HG03175 (cell line): Measurements from ENCODE around the gene PSPN.
A peak's percentile ranks its signal among the peaks of the same experiment; 100 is the strongest.
"Not testable (repeated sequence)": the region's sequence is repeated elsewhere in the genome, so short reads cannot be mapped to it uniquely, and the experiment has no call there.

ENCODE experiments used
- ATAC-seq: cut with Tn5 transposase; IDR thresholded peaks from one replicate; pipeline ENCODE4 v1.9.1; 2021; ENCODE audit warnings: mild to moderate bottlenecking, moderate library complexity; ENCODE audit not compliant: unreplicated experiment

Gene PSPN

DNA sequence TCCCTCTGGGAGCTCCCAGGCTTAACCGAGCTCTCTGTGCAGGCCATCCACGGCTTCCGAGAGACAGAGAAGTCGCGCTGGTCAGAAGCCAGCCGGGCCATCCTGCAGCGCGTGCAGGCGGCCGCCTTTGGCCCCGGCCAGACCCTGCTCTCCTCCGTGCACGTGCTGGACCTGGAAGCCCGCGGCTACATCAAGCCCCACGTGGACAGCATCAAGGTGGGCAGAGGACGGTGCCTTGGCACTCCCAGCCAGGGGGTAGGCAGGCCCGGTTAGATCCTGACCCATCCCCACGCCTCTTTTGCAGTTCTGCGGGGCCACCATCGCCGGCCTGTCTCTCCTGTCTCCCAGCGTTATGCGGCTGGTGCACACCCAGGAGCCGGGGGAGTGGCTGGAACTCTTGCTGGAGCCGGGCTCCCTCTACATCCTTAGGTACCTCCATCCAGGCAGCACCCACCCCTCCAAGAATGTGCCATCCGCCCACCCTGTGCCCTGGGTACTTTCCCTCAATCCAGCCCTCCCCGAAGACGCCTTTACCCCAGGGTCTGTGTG lies 1.5 kb downstream of the PSPN start:
- no peak for ATAC-seq

DNA sequence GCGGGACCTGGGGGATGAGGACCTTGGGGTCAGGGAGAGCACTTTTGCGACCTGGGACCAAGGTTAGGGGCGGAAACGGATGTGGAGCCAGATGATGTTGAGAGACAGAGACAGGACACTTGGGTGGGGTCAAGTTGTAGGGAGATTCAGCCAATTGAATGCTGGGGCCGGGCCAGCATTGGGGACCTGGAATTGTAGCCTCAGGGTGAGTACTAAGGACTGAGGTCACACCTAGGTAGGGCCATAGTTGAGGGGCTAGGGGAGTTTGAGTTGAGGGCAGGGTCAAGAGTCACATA lies 2.0 kb downstream of the PSPN start:
- ATAC-seq: no peak

DNA sequence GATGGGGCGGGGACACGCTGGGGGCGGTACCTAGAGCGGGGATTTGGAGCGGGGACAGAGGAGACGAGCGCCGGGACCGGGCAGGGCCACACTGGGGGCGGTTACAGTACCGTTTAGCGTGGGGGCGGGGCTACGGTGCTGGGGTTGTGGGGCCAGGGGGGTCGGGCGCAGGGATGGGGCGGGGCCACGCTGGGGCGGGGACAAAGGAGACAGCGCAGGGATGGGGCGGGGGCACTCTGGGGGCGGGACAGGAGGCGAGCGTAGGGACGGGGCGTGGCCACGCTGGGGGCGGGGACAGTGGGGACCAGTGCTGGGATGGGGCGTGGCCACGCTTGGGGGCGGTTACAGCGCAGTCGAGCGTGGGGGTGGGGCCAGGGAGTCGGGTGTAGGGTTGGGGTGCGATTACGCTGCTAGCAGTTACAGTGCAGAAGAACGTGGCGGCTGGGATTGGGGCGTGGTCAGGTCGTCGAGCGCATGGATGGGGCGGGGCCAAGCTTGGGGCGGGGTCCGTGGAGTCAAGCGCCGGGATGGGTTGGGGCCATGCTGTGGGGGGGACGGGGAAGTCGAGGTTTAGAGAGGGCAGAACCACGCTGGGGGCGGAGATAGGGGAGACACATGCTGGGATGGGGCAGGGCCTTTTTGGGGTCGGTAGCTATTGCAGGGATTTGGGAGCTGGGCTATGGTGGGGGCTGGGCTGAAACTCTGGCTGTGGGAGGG lies 2.5 kb downstream of the PSPN start:
- peak; percentile 58 for ATAC-seq

DNA sequence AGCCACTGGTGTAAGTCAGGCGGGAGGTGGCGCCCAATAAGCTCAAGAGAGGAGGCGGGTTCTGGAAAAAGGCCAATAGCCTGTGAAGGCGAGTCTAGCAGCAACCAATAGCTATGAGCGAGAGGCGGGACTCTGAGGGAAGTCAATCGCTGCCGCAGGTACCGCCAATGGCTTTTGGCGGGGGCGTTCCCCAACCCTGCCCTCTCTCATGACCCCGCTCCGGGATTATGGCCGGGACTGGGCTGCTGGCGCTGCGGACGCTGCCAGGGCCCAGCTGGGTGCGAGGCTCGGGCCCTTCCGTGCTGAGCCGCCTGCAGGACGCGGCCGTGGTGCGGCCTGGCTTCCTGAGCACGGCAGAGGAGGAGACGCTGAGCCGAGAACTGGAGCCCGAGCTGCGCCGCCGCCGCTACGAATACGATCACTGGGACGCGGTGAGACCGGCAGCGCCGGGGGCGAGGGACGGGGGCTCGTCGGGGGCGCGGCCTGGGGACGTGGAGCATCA lies 3.1 kb downstream of the PSPN start, which contains the start of gene ALKBH7:
ALKBH7 (plus strand) TSS at position 201 of the 502 bp plus-strand sequence; CDS start at position 228, 27 bp downstream.
- ATAC-seq: peak; percentile 84

DNA sequence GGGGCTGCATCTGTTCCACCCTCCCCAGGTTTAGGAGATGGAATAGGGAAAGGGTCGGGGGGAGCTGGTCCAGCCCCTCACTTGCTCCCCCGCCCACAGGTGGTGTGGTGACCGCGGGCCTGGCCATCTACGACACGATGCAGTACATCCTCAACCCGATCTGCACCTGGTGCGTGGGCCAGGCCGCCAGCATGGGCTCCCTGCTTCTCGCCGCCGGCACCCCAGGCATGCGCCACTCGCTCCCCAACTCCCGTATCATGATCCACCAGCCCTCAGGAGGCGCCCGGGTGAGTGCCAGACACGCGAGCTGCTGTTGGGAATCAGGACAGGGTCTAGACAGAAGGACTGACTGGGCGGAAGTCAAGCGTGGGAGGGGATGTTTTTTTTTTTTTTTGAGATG lies 11.4 kb downstream of the PSPN start:
- no peak for ATAC-seq

DNA sequence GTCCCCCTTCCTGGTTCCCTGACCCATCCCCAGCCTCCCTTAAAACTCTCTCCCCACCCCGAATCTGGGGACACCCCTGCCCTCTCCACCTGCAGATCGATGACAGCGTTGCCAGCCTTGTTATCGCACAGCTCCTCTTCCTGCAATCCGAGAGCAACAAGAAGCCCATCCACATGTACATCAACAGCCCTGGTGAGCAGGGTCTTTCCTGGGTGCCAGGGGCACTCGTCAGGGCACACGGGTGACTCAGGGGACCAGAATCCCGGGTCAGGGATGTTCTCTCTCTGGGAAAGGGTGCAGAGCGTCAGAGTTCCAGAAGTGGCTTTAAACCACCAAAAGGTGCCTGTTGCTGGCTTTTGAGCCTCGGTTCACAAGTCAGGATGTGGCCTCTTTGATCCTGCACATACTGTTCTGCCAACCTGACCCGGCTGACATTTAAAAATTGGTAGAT lies 13.4 kb downstream of the PSPN start:
- no peak for ATAC-seq

DNA sequence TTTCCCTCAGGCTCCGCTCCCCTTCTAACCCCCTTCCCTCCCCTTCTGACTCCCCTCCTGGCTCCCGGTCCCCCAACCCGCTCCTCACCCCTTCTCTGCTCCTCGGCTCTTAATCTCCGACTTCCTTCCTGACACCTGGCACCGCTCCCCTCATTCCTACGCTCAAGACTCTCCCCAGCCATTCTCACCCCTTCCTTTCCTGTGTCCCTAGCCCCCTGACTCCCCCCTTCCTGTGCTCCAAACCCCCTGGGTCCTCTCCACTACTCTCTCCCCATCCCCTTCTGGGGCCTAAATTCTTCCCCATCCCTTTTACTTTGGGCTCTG lies 13.7 kb downstream of the PSPN start:
- no peak for ATAC-seq

DNA sequence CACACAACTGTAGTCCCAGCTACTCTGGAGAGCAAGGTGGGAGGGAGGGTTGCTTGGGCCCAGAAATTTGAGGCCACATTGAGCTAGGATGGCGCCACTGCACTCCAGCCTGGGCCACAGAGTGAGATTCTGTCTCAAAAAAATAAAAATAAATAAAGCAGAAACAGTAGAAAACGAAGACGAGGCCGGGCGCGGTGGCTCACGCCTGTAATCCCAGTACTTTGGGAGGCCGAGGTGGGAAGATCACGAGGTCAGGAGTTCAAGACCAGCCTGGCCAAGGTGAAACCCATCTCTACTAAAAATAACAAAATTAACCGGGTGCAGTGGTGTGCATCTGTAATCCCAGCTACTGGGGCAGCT lies 14.9 kb downstream of the PSPN start:
- ATAC-seq: not testable (repeated sequence)

DNA sequence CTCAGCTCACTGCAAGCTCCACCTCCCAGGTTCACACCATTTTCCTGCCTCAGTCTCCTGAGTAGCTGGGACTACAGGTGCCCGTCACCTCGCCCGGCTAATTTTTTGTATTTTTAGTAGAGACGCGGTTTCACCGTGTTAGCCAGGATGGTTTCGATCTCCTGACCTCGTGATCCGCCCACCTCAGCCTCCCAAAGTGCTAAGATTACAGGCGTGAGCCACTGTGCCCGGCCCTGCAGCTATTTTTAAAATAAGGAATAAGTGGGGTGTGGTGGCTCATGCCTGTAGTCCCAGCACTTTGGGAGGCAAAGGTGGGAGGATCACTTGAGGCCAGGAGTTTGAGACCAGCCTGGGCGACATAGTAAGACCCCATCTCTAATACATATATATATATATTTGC lies 15.3 kb downstream of the PSPN start:
- not testable (repeated sequence) for ATAC-seq

DNA sequence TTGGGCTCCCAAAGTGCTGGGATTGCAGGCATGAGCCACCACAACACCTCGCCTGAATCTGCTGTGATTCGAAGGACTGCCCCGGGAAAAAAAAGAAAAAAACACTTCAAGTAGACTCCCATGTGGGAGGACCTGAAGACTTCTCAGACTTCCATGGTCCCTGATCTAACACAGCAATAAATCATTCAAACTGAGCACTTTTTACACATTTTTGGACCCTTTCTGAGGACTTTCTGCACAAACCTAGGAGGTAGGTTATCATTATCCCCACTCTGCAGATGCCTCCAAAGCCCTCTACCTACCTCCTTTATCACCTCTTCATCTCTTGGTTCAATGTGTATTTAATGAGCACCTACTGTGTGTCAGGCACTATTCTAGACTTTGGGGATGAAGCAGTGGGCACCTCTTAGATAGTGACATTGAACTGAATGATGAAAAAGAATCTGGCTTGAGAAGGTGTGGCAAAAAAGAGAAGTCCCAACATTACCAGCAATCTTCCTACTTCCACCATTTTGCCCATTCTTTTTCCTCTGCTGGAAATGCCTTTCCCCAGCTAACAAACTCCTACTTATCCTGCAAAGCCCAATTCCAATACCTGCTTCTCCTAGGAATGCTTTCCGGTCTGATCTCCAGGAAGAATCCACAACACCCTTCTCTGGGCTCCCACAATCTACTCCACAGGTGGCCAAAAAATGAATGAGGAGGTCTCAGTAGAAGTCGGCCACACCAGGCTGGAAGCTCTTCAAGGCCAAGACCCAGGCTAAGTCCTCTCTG lies 16.0 kb downstream of the PSPN start:
- ATAC-seq: no peak

DNA sequence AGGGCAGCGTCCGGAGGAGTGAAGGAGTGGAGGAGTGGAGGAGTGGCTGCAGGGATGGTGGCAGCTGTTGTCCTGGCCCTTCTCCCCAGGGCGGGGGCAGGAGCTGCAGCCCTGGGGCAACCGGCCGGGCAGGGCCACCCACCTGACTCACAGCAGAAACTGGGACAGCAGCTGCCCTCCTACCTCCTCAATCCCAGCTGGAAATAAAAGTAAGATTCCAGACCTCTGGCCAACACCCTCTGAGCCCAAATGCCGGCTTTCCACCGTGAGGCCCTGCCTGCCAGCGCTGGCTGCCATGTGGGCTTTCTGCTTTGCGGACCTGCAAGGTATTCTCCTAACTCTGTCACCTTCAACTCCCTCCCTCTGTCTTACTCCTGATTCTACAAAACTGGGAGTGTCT lies 17.7 kb downstream of the PSPN start:
- no peak for ATAC-seq

DNA sequence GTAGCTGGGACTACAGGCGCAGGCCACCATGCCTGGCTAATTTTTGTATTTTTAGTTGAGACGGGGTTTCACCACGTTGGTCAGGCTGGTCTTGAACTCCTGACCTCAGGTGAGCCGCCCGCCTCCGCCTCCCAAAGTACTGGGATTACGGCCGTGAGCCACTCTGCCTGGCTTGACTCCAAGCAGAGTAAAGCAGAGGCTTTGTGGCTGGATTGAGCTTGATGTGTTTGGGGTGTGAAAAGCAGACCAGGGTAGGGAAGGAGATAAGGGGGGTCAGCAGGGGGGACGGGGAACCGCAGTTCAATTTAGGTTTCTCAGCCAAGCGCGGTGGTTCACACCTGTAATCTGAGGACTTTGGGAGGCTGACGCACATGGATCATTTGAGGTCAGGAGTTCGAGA lies 18.6 kb downstream of the PSPN start:
- ATAC-seq: no peak

DNA sequence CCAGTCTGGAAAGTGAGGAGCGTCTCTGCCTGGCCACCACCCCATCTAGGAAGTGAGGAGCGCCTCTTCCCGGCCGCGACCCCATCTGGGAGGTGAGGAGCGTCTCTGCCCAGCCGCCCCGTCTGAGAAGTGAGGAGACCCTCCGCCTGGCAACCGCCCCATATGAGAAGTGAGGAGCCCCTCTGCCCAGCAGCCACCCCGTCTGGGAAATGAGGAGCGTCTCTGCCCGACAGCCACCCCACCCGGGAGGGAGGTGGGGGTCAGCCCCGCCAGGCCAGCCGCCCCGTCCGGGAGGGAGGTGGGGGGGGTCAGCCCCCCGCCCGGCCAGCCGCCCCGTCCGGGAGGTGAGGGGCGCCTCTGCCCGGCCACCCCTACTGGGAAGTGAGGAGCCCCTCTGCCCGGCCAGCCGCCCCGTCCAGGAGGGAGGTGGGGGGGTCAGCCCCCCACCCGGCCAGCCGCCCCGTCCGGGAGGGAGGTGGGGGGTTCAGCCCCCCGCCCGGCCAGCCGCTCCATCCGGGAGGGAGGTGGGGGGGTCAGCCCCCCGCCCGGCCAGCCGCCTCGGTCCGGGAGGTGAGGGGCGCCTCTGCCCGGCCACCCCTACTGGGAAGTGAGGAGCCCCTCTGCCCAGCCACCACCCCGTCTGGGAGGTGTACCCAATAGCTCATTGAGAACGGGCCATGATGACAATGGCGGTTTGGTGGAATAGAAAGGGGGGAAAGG lies 20.3 kb downstream of the PSPN start:
- ATAC-seq: not testable (repeated sequence)

DNA sequence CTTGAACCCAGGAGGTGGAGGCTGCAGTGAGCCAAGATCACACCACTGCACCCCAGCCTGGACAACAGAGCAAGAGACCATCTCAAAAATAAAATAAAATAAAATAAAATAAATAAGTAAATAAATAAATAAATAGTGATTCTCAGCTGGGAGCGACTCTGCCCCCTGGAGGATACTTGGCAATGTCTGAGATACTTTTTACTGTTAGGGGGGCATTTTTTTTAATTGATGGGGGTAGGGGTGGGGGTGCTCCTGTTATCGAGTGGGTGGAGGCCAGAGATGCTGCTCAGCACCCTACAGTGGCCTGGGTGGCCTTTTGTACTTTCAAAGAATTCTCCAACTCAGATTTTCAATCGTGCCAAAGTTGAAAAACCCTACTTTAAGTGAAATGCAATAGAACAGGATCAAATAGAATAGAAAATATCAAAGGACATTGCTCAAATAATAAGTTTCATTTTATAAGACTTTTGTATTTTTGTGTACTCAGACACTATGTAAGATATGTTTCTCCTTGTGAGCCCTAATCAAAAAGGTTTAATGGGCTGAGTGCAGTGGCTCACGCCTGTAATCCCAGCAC lies 21.5 kb downstream of the PSPN start:
- no peak for ATAC-seq

DNA sequence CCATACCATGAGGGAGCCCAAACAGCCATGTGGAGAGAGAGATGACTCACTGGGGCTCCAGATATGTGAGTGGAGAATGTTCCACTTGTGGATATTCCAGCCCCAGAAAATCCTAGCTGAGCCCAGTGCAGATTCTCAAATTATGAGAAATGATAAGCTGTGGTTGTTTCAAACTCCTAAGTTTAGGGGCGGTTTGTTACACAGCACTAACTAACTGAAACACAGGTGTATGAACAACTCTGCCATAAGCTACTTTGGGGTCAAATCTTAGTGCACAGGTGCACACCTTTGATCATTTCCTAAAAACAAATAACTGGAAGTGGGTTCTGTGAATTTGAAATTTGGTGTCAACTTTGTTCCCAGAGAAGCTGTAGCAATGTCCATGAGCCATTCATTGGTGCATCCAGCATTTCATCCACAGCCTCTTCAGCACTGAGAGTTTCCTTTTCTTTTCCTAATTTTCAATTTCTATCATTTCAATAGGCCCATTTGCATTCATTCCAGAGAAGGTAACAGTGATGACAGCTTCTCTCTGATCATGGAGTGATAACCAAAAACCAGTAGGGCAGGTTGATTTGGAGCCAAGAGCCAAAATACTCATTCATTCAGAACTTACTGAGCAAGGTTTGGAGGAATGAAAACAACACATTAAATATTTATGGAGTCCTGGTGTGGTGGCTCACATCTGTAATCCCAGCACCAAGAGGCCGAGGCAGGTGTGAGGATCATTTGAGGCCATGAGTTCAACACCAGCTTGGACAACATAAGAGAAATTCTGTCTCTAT lies 23.2 kb downstream of the PSPN start:
- ATAC-seq: no peak

DNA sequence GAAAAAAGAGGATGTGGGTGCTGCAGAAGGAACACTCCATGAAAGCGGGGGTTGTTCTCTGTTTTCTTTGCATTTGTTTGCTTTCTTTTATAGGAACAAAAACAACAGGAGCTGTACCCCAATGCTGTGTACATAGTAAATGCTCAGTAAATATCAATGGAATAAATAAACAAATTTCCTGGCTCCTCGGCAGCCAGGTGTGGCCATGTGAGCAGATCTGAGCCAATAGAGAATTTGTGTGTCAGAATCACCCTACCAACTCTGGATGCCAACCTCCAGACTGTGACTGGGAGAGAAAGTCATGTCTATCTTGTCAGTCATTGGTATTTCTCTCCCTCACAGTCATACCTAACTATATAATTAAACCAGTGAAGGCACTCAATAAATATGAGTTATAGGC lies 25.0 kb downstream of the PSPN start:
- ATAC-seq: no peak

DNA sequence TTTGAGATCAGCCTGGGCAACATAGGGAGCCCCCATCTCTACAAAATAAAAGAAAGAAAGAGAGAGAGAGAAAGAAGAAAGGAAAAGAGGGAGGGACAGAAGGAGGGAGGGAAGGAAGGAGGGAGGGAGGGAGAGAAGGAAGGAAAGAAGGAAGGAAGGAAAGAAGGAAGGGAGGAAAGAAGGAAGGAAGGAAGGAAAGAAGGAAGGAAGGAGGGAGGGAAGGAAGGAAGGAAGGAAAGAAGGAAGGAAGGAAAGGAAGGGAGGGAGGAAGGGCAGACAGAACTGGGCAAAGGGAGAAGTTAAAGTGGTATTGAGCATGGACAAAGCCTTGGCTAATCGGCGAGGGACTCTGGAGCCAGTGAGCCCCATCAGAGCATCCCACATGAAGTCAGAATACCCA lies 26.5 kb downstream of the PSPN start:
- ATAC-seq: not testable (repeated sequence)

DNA sequence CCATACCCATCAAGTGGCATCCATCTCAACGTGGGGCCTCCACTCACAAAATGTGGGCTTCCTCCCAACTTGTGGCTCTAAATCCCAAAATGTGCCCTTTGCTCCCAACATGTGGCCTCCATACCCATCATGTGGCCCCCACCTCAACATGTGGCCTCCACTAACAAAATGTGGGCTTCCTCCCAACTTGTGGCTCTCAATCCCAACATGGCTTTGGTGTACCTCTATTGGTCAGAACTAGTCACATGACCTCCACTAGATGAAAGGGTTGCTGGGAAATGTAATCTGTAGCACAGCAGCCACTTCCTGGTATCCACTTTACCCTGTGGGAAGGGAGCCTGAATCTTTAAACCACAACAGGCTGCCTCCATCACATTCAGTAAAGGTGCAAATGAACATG lies 32.3 kb downstream of the PSPN start:
- no peak for ATAC-seq

DNA sequence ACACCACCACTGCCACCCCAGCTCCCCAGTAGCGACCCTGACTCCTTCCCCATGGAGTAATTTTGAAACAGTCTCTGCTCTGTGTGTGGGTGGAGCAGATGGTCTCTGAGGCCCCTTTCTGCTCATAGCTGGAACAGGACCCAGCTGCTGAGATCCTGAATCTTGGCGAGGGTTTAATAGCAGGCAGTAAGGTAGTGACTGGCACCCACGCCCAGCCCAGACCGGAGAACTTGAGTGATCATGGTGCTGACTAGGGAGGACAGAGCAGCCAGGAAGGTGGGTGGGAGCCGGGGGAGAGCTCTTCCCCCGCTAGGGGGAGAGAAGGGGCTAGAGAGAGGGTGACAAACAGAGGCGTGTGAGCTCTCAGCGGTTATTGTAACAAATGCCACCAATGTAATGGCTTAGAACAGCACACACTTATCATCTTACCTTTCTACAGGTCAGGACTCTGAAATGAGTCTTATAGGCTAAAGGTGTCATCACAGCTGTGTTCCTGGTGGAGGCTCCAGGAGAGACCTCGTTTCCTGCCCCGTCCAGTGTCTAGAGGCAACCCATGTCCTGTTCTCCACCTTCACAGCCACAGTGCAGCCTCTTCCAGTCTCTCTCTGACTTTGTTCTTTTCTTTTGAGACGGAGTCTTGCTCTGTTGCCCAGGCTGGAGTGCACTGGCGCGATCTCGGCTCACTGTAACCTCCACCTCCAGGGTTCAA lies 35.1 kb downstream of the PSPN start:
- no peak for ATAC-seq
